Amygdala (tissue), 56 donors: ENCODE data around the gene NRIP3.
"Not testable (repeated sequence)": the region's sequence is repeated elsewhere in the genome, so short reads cannot be mapped to it uniquely, and the experiment has no call there.

Source experiments
- DNase-seq, 56 donors: peaks; one replicate each; lab custom pipeline; 2025; lab: John Stamatoyannopoulos, UW

Gene NRIP3

DNA sequence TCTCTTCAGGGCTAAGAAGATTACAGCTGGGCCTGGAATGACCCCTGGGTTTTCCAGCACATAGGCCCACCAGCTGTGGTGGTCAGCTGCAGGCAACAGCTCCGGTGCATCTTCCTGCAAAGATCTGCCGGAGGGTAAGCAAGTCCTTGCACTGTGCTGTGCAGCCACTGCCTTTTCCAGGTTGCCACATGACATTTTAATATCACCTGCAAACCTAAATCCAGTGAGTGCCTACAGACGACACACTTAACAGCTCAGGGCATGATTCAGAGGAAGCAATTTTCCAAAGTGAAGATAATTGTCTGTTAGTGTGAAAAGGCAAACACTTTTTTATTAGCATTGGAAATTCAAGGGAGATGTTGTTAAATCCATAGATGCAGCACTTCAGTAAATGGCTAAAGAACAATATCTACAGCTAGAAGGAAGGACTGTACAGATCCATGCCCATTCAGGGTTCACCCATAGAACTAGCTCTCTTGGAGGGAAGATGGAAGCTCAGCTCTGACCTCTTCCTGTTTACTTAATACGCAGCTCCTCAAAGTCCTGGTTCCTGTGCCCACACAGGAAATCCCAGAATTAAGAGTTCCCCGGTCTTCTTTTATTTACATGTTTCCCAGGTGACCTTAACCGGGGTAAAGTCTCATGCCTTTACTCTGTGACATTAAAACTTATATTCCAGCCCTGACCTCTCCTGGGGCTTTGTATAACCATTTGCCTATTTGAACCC, 13.3 kb upstream of the NRIP3 start:
- no peak for DNase-seq

DNA sequence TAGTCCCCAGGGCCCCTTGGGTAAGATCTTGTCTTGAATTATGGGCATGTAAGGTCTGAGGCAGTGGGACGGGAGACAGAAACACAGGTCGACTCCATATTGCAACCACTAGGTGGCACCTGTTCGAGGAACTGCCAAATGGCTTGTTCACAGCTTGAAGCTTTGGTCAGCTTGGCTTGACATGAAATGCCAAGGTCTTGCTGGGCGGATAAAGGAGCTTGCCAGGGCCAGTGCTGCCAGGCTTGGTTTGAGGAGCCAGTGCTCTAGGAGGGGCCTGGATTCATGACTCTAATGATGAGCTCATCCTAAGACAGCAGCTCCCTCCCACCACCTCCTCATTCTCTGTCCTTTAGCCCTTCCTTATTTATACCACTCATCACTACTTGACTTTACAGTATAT, 11.9 kb upstream of the NRIP3 start:
- peak in 38 of 56 donors; percentile 10 to 75 (median 43) for DNase-seq

DNA sequence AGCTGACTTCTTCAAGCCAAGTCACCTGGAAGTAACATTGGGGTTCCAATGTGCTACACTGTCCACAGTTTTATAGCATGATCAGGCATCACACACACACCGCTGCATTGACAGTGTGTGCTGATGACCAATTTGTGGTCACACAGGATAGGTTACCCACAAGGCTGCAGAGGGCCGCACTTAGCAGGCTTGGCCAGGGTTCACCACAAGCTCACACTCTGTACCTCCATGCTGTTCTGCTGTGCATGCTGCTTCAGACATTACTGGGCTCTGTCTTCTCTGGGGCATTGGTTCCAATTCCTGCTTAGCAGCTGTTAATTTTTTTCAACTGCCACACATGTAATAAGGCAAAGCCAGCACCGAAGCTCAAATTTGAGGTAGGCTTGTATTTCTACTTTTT, 11.0 kb upstream of the NRIP3 start:
- no peak for DNase-seq

DNA sequence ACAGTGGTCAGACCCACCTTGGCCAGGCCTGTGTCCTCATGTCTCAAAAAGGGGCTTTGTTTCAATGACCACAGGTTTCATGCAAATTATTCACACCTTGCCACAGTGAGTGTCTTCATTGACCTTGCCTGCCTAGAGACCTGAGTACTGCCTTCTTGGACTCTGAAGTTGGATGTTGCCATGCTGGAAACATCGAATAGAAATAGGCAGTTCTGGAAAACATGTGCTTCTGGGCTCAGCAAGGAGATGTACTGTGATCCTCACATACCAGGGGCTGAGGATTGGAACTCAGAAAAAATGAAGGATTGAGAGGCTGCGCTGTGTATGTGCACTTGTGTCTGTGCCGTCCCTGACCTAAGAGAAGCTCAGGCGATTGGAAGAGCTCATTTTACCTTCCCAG, 9.6 kb upstream of the NRIP3 start:
- no peak for DNase-seq

DNA sequence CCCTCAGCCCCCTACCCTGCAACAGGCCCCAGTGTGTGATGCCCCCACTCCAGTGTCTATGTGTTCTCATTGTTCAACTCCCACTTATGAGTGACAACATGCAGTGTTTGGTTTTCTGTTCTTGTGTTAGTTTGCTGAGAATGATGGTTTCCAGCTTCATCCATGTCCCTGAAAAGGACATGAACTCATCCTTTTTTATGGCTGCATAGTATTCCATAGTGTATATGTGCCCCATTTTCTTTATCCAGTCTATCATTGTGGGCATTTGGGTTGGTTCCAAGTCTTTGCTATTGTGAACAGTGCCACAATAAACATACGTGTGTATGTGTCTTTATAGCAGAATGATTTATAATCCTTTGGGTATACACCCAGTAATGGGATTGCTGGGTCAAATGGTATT, 5.7 kb upstream of the NRIP3 start:
- DNase-seq, result not testable (repeated sequence)

DNA sequence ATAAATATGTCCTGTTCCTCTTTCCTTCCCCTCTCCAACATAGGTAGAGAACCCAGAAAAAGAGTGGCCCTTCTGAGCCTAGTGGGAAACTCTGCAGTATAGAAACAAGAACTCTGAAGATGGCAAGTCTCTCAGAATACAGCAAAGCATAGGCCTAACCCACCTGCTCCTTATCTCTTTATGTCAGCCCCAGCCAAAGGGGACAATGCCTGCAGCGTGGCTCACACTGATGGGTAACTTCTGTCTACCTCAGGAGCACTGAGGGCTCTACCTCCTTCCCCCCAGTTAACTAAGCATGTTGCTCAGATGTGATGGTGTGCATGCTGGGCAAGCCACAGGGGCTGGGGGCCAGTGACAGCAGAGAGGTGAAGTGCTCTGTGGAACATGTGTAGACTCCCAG, 4.9 kb upstream of the NRIP3 start:
- DNase-seq, result no peak

DNA sequence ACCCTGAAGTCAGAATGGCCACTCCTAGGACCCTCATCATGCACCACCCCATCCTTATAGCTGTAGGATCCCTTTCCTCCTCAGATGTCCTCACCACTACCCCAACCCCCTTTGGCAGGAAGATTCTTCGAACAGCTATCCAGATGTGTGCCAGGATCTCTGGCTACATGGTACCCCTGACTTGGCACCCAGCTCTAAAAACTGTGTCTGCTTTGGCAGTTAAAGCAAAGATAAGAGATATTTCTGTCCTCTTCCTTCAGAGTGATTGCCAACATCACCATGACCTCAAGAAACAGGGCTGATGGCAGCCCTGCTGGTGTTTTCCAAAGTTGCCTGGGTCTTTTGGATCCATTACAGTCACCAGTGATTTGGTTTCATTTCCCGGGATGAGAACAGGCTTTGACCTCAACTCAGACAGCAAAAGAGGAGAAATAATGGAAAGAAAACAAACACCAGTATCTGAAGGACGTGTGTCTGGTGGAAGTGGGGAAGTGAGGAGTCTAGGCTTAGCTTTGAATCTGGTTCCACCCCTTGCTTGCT, 4.3 kb upstream of the NRIP3 start:
- DNase-seq, result no peak

DNA sequence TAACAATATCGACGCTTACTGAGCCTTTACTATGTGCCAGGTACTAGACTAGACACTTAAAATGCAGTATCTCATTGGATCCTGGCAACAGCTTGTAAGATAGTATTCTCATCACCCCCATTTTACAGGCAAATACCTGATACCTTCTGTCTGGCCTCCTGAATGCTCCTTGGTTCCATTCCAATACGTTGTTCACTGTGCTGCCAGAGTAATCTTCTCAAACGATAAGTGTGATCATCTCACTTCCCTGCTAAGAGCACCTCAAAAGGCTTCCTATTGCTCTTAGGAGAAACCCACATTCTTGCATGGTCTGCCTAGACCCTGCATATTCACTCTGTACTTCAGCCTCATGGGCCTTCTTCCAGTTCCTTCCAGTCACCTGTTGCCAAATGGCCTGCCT, 1.3 kb upstream of the NRIP3 start:
- DNase-seq, result no peak

DNA sequence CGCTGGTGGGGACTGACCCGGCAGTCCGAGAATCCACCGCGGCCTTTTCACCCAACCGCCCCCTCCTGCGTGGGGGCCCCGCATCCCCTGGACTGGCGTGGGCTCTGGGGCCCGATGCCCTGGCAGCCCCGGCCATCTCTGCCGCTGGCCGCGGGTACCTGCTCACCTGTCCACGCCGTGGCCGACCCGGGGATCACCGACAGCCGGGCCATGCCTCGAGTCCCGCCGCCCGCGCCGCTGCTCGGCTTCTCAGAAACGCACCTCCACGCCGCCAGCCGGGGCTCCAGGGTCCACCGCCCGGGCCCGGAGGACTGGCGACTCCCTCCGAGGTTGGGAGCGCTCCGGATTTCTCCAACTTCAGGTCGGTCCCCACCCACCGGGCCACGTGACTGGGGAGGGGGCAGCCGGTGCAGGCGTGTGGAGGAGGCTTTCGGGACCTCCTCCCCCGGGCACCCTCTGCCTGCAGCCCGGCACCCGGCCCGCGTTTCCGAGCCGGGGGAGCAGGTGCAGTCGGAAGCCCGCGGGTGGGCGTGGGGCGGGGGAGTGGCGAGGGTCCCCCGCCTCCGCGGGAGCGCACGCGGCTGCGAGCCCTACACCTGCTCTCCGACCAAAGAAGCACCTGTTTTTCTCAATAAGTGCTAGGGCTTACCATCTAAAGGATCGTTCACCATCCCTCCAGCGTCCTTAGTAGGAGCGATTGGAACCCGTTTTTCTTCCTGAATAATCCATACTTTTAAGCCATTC, 554 bp upstream of the NRIP3 start:
- DNase-seq, result peak in 1 of 56 donors; percentile 19

DNA sequence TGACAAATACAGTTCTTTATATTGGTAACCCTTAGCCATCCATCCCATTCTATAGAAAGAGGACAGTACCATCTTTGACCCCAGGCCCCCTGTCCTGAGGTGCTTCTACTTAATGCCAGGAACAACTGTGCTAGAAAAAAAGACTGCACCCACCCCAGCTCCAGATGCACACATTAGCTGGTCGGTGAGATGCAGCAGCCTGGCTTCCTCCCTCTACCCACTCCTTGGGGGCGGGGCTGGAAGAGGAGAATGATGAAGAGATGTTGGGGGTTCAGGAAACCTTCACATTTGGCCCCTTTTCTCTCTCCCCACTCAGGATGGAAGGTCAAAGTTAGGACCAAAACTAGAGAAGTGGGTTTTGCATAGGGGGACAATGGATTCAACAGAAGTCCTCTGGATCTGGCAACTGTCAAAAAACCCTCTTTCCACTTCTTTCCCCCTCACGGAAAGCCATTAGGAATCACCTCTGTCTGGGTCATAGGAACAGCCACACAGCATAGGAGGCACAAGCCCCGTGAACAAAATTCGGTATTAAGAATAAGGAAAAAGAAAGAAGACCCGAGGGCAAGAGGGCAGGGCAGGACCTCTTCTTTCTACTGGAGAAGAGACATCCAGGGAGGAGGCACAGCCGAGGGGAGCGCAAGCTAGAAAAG, 755 bp downstream of the NRIP3 start:
- DNase-seq, result no peak

DNA sequence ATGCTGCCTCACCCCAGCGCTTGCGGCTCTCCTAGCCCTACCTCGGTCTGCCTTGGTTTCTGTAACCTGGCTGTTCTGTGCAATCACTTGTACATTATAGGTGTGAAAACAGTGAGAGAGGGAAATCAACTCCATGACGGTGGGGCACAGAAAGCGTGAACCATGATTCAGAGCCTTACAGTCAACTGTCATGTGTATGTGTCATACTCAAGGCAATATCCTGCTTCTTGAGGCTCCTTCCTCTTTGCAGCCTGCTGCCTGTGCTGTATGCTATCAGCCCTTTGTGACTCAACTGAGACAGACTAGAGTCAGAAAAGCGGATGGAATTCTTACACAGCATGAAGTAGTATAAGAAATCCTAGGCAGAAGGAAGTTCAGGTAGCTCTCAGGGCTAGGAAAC, 2.1 kb downstream of the NRIP3 start:
- no peak for DNase-seq

DNA sequence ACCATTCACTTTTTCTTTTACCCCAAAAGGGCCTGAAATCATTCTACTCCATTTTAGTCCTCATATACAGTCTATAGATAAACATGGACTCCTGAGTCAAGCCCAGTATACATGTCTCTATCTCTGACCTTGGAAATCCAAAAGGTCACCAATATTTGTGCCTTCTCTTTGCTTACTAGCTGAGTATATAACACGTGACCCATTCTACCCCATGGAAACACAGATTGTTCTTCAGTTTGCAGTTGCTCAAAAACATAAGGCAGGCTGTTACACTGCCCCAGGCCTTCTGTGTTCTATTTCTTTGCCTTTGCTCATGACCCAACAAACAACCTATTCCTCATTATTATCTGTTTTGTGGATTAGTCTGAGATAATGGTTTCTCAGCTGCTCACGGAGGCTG, 5.8 kb downstream of the NRIP3 start:
- no peak for DNase-seq

DNA sequence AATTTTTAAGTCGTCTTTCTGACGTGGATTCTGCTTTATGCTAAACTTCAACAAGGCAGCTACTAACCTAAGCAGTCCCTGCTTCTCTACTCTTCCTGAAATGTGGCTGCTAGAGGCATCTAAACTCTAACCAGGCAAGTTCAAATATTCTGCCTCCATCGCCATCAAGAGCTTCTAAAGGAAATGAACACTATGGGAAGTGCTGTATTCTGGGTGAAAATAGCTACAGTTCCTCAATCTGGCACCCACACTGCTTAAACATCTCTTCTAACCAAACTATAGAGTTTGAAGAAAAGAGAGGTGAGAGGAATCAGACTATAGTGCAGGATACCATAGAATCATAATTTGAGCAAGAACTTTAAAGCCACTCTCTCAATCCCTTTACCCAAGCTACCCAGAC, 6.3 kb downstream of the NRIP3 start:
- no peak for DNase-seq

DNA sequence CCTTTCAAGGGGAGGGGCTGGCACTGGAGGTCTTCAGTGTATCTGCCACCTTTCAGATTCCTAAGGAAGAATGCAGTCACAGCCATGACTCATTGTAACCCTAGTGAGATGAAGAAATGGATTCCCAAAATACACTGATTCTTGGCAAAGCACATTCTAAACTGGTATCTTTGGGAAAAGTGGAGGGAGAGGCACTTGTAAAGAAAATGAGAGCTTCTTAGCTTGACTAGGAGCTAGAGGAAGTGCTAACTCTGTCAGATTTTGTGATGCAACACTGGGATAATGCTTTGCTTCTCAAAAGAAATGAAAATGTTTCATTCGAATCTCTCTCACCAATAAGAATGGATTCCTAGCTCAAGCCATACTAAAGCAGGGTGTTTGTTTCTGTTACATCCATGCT, 14.3 kb downstream of the NRIP3 start:
- DNase-seq, result no peak

DNA sequence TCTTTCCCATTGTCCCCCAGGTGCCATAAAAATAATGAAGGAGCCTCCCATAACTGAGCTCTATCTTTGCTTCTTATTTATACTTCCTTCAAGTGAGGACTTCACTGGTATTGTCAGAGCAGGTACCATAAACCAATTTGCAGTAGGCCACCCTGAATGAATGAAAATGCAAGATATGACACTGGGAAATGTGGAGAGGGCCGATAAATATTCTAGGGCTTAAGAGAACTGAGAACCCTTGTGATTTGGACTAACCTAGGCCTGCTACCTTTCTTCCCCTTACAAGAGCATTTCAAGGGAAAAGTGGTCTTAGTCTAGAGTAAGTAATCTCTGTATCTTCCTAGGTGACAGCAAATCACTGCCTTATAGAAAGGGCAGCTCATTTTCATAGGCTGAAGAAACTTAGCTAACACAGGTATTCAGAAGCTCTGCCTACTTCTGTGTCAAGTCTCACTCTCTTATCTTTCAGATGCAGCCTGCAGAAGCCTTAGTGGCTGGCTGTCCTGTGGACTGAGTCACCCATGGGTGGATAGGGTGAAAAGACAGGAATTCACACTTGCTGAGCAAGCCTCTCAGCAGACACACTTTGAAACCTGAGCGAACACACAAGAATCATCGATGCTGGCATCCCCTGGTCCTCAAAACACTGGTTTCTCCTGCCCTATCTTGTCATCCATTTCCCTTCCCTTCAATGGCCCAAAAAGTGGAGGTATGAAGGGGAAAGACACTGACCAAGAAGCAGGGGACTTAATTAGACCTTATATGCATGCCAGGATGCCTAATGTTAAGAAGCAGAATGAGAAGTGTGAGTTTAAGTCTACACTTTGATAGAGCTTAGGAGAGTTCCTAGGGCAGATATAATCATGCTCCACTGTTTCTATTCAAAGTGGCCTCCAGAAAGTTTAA, 15.2 kb downstream of the NRIP3 start:
- DNase-seq, result no peak

DNA sequence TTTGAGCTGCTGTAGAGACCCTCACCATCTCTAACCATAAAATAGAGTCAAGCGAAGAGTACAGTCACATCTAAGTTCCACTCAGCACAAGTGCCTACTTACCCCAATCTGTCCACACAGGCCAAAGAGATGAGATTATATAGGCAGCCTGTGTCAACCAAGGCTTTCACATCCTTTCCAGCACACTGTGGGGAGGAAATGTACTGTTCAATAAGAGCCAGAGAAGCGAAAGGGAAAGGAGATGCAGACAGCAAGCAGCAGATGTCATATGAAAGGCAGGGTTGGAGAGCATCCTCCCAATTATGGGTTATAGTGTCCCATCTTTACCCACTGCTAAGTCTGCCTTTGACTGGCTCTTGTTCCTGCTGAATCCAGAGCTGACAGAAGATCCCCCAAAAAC, 16.4 kb downstream of the NRIP3 start:
- no peak for DNase-seq

DNA sequence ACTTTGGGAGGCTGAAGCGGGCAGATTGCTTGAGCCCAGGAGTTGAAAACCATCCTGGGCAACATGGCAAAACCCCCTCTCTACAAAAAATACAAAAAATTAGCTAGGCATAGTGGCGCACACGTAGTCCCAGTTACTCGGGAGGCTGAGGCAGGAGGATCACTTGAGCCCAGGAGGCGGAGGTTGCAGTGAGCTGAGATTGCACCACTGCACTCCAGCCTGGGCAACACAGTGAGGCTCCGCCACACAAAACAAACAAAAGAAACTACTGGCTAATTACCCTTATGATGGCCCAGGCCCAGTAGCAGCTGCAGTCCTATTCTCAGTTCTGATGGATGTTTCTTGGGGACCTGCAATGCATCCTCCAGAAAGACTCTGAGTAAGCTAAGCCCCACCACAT, 17.0 kb downstream of the NRIP3 start:
- DNase-seq, result not testable (repeated sequence)

DNA sequence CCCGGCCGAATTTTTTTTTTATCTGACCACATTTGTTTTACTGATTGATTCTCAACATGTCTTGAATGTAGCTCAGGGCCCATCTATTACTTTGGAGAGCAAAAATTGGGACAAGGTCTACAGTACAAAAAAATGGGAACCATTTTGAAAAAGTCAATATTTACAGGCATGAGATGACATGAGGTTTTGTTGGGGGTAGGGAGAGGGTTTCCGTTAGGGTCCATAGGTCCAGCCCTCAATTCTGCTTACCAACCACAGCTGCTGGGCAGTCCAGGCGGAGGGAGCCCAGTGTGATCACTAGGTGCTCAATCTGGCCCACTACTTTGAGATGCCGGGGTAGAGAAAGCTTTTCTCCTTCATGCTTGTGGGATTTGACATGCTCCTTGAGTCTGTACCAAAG, 18.3 kb downstream of the NRIP3 start:
- DNase-seq, result no peak

DNA sequence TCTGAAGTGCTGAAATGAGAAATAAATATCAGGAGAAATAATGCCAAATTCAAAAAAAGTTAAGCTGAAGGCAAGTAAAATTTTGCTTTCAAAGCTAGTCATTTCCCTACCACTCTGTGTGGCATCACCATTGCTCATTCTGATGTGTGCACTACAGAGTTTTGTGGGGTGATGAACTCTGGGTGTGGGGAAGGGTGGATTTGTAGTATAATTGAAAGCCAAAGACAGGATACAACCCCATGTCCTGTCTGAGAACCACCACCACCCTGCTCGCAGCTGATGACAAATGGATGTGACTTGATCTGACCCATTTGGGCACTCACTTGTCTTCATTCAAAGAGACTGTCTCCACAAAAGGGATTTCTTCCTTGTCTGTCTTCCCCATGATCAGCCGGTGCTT, 20.2 kb downstream of the NRIP3 start:
- no peak for DNase-seq

DNA sequence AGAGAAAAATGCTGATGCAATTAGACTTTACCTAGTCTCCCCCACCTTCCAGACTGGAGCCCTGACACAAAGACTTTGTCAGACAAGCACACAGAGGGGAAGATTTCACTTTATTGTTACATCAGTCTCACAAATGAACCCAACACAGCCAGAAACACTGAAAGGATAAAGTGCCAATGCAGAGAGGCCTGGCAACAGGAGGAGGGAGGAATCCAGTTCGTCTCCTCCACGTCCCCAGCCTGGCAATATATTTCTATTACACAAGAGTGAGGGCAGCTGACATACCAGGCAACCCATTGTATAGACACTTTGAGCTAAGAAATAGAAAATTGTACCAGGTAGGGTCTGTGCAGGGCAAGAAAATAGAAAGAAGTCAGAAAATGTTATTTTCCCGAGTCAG, 23.3 kb downstream of the NRIP3 start:
- DNase-seq, result no peak

DNA sequence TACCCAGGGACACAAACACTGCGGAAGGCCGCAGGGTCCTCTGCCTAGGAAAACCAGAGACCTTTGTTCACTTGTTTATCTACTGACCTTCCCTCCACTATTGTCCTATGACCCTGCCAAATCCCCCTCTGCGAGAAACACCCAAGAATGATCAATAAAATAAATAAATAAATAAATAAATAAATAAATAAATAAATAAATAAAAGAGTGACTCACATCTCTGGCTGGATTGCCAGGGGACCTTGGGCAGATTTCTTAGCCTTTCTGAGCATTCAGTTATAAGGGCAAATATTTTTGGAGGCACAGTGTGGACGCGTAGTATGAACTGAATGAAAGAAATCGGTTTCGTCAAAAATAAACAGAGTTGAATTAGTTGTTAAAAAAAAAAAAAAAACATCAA, 24.4 kb downstream of the NRIP3 start:
- not testable (repeated sequence) for DNase-seq
